Measurements from ENCODE around the gene MRPS15.

MRPS15 gene

DNA sequence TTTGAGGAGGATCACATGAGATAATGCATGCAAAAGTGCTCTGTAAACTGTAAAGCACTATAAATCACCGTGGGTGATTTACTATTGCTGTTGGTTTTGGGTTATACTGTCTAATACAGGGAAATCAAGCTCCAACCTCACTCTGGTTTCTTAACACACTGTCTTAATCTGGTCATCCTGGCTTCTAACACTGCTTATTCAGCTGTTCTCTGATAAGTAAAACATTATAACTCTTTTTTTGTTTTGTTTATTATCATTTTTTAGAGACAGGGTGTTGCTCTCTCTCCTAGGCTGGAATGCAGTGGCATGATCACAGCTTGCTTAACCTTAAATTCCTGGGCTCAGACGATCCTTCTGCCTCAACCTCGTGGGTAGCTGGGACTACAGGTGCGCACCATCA, 44.6 kb downstream of the MRPS15 start:
- DNase-seq (ENCODE audit: low read depth): no peak

DNA sequence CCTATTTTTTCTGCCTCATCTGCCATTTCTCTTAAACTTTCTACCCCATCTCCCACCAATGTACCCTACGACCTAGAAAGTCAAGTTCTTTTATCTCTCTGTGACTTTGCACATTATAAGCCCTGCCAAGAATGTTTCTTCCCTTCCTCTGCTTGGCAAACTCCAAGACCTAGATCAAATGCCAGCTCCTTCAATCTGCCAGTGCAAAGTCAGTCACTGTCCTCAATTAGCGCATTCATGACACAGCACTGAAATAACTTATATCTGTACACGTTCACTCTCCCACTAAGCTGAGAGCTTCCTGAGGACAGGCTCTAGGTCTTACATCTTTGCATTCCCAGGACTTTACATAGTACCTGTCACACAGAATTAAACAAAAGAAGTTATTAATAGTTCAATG, 45.0 kb downstream of the MRPS15 start:
- no peak for DNase-seq (ENCODE audit: low read depth)

DNA sequence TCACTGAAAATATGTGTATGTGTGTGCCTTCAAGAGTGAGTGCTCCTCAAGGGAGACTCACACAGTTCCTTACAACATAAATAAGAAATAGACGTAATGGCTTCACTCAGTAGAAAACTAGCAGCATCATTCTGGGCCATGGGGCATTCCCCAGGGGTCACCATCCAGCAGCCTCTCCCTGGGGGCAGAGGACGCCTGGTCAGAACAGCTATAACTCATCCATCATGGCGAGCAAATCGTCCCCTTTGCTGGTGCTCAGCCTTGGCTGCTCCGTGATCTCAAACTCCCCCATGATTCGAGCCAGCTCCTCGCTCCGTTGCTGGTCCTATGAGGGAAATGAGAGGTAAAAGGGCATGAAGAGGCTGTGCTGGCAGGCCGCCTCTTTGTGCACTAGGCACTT, 46.3 kb downstream of the MRPS15 start:
- DNase-seq (ENCODE audit: low read depth): no peak

DNA sequence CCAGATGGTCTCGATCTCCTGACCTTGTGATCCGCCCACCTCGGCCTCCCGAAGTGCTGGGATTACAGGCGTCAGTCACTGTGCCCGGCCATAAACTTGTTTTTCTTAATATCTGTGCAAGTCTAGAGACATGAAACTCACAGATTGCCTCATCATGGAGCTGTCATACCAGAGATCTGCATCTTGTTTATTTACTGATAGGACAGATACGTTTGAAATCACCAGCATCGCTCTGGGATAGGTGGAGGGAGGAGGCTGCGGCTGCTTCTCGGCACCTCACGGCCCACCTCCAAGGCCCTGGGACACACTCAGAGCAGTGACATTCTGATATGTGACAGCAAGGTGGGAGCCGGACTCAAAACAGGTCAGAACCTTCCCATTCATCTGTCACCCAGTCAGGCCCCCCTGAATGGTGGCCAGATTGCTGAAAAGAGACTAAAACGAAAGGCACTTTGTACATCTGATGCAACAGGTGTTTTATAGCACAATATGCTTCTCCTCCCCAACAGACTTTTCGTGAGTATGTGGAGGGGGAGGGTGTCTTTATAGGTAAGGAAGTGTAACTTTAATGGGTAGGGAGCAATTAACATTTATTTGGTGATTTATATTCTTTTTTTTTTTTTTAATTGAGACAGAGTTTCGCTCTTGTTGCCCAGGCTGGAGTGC, 48.4 kb downstream of the MRPS15 start:
- DNase-seq (ENCODE audit: low read depth): no peak

DNA sequence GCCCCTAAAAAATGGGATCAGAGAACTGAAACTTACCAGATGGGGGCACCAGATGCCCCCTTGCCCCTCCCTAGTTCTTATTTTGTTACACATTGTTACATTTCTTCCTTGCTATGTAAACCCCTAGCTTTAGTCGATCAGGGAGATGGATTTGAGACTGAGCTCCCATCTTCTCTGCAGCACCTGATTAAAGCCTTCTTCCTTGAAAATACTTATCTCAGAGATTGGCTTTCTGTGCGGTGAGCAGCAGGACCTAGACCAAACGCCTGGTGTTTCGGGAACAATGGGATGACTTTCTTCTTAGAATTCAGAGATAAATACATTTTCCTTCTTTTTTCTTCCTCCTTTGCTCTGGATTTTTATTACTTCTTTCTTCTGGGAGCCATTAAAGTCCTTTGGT, 49.8 kb downstream of the MRPS15 start:
- DNase-seq (ENCODE audit: low read depth): no peak

DNA sequence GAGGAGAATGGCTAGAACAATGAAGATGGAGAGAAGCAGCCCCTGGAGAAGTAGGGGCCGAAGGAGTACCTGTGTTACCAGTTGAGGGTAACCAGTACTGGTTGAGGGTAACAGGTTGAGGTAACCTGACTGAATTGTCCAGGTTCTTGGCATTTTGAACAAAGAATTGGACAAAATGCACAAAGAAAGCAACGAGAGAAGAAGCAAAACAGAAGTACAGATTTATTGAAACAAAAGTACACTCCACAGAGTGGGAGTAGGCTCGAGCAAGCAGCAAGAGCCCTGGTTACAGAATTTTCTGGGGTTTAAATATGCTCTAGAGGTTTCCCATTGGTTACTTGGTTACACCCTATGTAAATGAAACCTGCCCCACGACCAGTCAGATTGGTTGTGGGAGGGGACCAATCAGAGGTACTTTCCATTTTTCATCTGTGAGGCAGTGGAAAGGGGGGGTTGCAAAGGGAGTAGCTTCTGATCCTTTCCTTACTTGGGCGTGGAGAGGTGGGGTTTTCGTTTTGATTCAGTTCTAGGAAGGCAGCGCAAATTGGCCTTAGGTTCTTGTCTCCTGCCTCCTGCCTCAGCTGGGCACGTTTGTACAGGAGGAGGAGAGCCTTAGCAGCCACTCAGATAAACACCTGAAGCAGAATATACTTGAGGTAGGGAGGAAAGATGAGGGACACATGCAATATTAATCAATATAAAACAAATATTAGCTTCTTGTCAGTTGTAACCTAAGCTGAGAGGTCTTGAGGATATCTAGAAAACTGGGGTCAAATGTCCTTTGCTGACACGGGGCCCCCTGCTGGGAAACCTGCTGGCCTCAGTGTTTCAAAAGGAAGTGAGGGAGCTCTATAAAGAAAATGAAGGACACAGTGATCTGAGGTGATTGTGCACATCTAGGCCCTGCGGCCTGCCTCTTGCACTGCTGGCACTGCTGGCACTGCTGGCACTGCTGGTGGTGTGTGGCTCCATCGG, 52.2 kb downstream of the MRPS15 start:
- DNase-seq (ENCODE audit: low read depth): no peak

DNA sequence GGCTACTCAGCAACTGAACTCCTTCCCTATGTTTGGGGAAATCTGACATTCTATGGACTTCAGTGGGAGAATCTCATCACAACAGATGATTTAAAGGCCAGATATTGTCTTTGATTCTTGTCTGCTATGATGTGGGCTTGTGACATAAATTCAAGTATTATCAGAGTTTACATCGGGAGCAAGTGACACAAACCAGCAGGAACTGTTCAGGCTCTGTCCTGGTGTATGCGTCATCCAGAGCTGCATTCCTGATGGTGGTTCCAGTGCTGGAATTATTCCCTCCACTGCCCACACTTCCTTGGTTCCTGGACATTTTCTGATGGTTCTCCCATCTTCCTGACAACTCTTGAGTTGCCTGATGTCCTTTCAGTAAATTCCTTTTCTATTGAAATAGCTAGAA, 55.7 kb downstream of the MRPS15 start:
- DNase-seq (ENCODE audit: low read depth): no peak

DNA sequence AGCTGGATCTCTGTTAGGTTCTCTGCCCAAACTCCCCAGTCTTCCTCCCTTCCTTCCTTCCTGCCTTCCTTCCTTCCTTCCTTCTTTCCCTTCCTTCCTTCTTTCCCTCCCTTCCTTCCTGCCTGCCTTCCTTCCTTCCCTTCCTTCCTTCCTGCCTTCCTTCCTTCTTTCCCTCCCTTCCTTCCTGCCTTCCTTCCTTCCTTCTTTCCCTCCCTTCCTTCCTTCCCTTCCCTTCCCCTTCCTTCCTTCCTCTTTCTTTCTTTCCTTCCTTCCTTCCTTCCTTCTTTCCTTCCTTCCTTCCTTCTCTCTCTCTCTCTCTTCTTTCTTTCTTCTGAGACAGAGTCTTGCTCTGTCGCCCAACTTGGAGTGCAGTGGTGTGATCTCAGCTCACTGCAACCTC, 57.7 kb downstream of the MRPS15 start:
- no peak for DNase-seq (ENCODE audit: low read depth)

All from stimulated activated CD8-positive, alpha-beta memory T cell treated with anti-CD3 and anti-CD28 coated beads, Interleukin-12 subunit alpha, Interleukin-12 subunit beta, amount 100 ng/mL, for 4 hours (primary cell).